Cortex of kidney (tissue), 1 donor: ENCODE measurements around the gene PSMA7.

Experiments used
- DNase-seq: peaks from one replicate; lab custom pipeline; 2025; lab: John Stamatoyannopoulos, UW

PSMA7 gene

DNA sequence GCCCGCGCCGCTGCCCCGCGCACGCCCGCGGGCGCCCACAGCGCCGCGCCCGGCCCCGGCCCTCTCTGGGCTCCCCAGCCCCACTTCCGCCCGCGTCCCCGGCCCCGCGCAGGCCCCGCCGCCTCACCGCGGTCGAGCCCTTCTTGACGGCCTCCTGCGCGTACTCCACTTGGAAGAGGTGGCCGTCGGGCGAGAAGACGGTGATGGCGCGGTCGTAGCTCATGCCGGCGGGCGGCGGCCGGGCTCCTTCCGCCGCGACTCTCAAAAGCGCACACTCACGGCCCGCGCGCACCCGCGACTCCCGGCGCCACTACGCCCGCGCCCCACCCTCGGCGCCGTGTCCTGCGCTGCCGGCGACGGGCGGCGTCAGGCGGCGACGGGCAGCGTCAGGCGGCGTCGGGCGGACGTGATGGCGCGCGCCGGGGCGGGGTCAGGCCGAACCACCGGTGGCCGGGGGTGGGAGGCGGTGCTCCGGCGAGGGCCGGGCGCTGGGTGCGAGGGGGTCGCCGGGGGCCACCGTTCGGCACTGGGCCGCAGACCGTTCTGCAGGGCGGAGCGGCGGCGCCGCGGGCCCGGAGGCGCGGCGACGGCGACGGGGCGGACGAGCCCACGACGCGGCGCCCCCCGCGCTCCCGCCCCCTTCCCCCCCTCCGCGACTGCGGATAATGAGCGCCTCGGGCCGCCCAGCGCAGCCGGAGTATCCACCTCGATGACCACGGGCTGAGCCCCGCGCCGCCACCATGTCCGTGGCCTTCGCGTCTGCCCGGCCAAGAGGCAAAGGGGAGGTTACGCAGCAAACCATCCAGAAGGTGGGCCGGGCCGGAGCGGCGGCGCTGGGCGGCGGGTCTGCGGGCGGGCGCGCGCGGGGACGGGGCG, at the start of gene PSMA7, which contains the start of gene SS18L1:
Gene PSMA7 (minus strand): TSS at position 314 of the 876 bp plus-strand sequence. CDS start 91 bp downstream, at position 223.
Gene SS18L1 (plus strand): TSS at position 689 of the 876 bp plus-strand sequence. CDS start 52 bp downstream, at position 741.
- no peak for DNase-seq

DNA sequence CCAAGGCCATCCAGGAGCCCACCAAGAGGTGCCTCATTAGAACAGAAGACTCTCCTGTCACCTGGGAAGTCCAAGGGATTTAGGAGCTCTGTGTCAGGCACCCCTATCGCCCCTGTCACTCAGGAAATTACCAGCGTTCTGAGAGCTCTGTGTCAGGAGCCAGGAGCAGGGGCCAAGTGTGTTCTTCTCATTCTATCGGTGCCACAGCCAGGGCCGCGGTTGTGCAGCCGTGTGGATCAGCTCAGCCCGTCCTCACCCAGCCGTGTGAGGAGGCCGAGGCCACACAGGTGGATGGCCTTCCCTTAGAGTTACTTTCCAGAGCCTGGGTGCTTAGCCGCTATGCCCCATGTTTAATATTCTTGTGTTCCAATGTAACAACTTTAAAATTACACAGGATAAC, 49.4 kb upstream of the PSMA7 start:
- DNase-seq = no peak

DNA sequence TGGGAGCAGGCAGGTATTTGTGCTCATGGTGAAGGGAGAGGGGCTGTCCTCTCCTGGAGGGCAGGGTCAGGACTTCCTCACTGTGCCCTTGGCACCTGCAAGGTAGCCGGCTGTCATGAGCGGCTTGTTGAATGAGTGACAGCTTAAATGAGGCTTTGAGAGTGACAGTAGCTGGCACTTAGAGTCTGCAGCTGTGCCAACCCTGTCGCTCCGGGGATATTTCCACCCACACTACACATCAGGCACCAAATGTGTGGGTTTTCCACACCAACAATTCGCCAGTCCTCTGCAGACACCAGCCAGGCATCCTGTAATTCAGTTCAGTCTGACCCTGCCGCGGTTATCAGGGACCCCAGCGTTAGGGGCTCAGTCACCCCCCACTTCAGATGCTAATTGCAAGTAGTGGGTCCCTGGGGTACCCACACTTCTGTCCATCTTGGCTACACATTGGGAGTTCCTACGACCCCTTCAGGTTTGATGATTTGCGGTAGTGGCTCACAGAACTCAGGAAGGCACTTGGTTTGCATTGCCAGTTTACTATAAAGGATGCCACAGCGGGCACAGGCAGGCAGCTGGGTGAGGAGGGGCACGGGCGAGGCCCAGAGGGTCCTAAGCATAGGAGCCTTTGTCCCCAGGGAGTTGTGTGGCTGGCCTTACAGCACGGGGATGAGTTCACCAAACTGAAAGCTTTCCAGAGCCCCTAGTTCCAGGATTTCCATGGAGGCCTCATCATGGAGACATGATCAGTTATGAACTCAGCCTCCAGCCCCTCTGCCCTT, 48.8 kb upstream of the PSMA7 start:
- no peak for DNase-seq

DNA sequence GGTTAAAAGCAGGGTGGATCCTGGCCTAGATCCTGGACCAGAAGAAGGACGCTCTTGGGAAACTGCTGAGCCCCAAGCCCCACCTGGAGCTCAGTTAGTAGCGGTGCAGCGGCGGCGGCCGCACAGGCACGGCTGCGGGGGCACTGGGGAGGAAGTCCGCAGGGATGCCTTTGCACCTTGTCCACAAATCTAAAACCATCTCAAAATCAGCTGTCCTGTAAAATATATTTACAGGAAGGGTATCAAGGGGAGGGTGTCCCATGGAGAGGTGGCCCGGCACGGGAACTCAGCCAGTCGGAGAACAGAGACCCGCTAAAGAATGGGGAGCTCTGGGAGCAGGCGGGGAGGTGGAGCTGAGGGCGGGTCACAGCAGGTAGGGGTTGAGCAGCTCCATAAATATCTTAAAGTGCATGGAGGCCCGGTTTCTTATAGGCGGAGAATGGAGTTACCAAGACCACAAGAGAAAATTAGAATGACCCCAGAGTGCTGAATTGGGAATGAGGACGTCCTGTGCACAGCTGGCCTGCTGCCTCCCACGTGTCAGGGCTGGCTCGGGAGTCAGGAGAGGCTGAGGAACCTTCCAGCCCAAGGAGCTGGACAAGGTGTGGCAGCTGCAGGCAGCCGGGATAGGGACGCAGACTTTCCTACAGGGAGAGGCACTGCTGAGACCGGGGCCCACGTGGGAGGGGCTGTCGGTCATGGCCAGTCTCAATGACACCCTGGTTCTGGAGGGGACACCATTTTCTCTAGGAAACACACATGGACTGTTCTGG, 47.6 kb upstream of the PSMA7 start:
- DNase-seq = no peak

DNA sequence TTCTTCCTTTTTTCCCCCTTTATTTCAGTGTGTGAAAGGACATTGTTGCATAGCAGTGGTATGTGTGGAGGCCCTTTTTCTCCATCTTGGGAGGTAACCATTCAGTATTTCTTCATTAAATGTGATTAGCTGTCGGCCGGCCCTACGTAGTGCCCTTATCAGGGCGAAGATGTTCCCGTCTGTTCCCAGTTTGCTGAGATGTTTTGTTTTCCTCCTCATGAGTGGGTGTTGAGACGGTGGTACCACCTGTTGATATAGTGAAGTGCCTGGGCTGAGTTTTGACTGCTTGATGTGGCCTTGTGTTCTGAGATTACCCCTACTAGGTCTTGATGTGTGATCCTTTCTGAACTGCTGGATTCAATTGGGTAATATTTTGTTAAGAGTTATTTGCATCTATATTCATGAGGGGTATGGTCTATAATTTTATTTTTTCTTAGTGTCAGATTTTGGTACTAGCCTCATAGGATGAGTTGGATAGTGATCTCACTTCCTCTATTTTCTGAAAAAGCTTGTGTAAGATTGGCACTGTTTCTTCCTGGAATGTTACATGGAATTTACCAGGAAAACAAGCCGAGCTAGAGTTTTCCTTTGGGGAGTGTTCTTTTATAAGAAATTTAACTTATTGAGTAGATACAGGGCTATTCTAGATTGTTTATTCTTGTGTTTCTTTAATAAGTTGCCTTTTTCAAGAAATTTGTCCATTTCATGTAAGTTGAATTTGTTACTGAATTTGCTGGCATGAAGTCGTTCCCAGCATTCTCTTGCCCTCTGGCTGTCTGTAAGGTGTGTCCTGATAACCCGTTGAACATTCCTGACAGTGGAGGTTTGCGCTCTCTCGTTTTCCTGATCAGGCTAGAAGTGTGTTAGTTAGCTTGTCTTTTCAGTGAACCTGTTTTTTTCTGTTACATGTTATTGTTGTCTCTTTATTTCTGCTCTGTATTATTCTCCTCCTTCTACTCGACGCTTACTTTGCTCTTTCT, 44.0 kb upstream of the PSMA7 start:
- DNase-seq = no peak

DNA sequence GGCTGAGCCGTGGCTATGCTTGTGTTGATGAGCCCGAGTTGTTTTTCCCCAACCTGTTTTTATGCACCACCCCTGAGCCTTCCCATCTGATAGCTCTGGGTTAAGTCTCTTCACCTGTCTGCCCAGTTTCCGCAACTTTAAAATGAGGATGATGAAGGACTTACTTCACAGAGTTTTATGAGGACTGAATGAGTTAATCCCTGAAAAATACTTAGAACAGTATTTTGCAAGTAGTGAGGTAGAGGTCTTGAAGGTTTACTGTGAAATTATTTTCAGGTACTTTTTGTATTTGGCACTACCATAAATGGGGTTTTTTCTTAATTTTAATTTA, 42.9 kb upstream of the PSMA7 start:
- DNase-seq = no peak

DNA sequence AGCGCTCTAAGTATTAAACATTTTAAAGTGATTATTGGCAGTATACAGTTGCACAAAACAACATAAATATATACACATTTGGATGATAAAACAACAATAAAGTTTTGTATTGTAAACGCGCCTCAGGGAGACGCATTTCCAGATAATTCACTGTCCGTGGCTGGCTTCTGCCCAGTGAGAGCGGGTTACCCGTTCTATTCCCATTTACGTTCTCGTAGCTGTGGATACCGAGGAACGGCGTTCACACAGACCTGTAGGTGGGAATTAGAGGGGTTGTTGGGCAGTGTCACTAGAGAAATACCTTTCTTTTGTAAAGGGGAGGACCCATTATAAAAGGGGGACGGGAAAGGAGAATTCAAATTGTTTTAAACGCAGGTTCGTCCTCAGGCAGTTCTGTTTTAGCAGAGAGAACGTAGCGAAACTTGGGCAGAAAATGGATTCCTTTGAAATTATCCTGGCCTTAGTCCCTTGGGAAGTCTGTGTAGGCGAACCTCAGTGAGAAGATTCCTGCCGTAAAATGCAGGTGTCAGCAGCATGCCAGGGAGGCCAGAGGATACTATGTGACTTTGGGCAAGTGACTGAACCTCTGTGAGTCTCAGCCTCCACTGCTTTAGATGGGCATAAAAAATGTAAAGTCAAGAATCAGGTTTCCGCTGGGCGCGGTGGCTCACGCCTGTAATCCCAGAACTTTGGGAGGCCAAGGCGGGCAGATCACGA, 40.4 kb upstream of the PSMA7 start:
- no peak for DNase-seq

DNA sequence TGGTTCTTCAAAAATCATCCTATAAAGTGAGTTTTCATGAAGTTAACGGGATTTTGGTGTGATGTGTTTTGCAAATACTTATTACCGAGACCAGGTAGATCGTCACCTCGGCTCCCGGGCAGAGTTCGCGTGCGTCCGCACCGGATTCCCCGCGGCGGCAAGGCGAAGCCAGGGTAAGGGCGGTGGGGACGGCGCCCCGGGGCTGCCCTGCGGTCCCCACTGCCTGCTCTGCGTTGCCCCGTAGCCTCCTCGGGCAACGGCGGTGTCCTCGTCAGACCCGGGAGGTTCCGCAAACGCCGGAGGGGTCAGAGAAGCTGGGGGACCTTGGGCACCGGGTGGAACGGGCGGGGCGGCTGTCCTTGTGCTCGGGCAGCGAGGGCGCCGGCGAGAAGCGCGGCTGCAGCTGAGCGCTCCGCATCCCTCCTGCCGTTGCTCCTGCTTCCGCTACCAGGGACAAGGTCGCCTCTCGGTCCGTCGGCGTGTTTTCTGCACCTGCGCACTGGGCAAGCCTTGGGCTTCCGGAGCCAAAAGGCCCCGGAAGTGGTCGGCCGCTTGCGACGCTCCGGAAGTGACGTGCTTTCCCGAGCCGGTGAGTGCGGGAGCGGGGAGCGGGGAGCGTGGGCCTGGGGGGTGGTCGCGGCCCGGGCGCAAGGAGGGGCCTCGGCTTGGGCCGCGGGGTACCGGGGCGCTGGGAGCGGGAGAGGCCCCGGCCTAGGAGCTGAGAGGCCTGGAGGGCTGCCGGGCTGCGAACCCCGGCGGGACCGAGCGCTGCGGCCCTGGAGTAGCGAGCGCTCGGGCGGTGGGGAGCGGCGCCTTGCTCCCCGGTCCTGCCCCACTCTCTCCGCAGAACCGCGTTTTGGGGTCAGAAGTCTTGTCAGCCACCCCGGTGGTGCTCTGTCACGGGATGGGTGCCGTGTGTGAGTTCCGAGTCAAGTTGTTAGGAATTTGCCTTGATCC, 39.6 kb upstream of the PSMA7 start, which contains the start of gene MTG2:
Gene MTG2 (plus strand): TSS at position 560 of the 957 bp plus-strand sequence. CDS start 10,393 bp downstream, outside the sequence.
- DNase-seq = peak; percentile 66

DNA sequence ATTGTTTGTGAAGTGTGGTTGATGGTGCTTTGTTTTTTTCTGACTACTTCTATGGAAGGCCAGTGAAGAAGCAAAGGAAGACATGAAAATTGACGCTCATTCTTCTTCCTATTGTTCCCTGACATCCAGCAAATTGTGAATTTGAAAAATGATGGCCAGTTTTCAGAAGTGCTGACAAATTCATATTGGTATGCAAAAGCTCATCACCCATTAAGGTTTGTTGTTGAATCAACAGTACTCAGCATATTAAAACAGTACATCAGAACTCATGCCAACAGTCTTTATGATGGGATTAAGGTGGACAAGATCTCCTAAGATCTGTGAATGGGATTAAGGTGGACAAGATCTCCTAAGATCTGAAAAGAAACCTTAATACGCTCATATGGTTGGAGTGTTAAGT, 38.6 kb upstream of the PSMA7 start:
- DNase-seq = no peak

DNA sequence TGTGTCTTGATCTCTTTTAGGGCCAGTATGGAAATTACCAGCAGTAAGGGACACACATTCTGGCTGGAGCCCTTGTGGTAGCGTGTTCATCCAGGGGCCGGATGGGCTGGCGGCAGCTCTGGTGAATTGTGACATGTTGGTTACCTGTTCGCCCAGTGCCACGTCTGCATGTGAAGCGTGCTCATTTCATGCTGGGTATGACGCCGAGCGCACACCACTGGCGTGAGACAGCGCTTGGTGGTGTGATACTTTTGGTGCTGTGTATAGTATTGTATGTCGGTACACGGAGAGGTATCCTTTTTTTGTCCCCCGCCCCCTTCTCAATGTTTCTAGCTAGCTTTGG, 35.9 kb upstream of the PSMA7 start:
- no peak for DNase-seq

DNA sequence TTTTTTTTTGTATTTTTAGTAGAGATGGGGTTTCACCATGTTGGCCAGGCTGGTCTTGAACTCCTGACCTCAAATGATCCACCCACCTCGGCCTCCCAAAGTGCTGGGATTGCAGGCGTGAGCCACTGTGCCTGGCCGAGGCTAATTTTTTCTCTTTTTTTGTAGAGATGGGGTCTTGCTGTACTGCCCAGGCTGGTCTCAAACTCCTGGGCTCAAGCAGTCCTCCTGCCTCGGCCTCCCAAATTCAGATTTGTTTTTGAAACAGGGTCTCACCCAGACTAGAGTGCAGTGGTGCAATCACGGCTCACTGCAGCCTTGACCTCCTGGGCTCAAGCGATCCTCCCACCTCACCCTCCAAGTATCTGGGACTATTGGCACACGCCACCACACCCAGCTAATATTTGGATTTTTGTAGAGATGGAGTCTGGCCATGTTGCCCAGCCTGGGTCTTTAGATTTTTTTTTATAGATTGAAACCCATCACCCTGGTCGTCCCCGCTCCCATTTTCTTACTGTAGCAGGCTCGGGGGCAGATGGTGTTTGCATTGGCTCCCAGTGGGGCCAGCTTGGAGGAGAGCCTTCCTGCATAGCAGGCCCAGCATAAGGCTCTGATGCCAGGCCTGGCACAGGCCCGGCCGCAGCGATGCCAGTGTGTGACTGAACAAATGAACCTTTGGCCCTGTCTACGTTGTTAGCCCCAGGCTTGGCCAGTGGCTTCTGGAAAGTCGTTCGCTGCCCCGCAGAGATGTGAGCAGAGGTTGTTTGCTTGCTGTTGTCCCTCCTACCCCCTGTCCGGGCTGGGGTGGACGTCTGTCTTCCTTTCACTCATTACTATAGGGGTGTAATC, 35.3 kb upstream of the PSMA7 start:
- DNase-seq = no peak

DNA sequence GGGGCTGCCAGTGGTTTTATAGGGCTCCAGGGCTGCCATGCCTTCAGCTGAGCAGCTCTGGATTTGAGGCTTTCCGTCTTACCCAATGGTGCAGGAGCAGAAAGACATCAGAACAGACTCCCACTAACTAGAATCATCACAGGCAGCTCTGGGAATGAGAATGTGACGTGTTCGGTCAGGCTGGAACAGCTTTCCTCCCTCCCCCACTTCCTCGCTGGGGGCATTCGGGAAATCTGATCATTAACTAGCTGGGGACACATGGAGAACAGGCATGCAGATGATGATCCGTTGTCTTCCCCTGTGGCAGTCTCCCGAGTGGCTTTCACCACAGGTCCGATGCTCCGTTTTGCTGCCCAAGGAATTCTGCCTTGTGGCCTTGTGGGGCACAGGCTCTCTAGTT, 34.1 kb upstream of the PSMA7 start:
- no peak for DNase-seq

DNA sequence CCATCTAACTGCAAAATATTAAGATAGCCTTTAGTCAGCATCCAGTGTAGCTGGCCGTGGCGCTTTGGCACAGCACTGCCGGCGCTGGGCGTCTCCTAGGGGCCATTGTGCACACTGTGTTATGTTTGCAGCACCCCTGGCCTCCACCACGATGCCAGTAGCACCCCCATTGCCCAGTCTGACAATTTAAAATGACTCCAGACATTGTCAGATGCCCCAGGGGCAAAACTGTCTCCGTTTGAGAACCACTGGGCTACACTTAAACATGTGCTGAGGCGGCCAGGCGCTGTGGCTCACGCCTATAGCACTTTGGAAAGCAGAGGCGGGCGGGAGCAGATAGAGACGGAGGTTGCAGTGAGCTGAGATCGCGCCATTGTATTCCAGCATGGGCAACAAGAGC, 33.7 kb upstream of the PSMA7 start:
- no peak for DNase-seq

DNA sequence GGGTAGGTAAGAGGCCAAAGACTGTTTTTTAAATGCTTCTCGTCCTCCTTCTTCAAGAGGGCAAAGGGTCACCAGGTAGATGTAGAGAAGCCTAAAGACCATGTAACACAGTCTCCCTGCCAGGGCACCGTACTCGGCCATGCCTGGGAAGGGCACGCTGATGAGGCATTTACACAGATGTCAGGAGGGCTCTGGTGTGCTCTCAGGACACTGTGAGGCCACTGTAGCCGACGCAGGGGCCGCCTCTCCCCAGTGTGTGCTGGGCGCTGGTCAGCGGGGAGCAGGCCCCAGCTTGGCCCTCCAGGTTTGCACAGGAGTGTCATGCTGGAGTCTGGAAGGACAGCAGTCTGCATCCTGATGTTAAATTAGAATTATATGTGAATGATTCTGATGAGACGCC, 32.5 kb upstream of the PSMA7 start:
- no peak for DNase-seq

DNA sequence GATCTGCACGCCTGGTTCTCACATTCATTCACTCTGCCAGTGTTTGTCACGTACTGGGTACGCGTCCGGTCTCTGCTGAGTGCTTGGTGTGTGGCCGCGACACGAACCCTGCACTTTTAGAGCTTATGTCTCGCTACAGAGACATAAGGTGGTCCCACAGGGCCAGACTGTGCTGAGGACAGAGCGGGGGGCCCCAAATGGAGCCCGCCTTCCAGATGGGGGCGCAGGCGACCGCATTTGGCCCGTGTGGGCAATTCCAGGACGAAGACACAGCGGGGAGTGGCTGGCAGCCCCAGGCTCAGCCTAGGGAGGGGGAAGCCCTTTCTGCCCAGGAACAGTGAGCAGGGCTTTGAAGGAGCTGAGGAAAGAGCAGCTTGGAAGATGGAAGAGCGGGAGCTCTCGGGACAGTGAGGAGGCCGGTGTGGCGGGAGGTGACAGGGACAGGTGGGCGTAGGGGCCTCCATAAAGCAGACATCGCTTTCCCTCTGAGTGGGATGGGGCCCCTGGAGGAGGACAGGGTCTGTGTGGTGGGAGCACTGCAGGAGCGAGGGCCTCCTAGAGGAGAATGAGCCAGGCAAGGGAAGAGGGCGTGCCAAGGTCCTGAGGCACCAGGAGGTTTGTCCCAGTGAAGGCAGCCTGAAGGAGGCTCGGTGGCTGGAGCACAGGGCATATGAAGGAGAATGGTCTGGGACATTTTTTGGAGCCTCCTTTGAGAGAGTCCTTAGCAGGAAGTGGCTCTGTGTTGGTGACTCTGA, 31.9 kb upstream of the PSMA7 start:
- no peak for DNase-seq

DNA sequence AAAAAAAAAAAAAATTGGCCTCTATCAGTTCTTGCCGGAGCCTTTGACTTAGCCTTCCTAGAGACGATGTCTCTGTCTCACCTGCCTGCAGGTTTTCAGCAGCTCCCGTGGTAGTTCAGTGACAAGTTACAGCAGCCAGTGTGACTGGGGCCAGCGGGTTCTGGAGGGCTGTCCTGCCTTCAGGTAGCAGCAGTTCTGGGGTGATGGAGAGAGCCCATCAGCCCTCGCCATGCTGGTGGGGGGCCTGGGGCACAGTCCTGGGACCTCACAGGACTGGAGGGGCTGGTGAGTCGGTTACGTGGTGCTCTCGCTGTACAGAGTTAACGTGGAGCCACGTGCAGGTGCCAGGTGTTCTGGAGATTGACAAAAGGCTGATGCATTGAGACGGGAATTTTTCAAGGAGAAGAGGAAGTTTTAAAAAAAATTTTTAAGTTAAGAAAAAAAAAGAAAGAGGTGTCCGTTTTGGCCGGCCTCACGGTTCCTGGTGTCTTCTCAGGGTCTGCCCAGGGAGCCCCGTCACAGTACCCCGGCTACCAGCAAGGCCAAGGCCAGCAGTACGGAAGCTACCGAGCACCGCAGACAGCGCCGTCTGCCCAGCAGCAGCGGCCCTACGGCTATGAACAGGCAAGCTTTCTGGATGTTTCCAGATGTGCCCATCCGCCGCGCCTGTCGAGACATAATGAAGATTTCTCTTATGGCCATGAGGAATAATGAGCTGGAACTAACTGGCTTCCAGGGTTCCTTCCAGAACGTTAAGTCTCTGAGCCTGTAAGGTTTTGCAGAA, 31.0 kb upstream of the PSMA7 start:
- no peak for DNase-seq

DNA sequence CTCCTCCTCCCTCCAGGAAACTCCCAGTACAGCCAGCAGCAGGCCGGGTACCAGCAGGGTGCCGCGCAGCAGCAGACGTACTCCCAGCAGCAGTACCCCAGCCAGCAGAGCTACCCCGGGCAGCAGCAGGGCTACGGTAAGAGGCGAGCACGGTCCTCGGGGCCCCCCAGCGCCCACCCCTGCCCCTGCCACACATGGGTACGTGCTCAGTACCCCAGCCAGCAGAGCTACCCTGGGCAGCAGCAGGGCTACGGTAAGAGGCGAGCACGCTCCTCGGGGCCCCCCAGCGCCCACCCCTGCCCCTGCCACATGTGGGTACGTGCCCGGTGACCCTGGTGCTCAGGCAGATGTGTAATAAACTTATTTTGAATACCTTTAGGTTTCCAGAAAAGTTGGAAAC, 29.5 kb upstream of the PSMA7 start:
- no peak for DNase-seq
